NCI-H1694 (cell line): ENCODE data around the gene ADCK2.
"Not testable (repeated sequence)": the region's sequence is repeated elsewhere in the genome, so short reads cannot be mapped to it uniquely, and the experiment has no call there.

ENCODE experiments used
- DNase-seq: peaks from one replicate; lab custom pipeline; 2025; lab: John Stamatoyannopoulos, UW

Gene ADCK2

GRCh38 chr7:140693849-140694248 is 21.1 kb downstream of the ADCK2 start:
- not testable (repeated sequence) for DNase-seq

DNA sequence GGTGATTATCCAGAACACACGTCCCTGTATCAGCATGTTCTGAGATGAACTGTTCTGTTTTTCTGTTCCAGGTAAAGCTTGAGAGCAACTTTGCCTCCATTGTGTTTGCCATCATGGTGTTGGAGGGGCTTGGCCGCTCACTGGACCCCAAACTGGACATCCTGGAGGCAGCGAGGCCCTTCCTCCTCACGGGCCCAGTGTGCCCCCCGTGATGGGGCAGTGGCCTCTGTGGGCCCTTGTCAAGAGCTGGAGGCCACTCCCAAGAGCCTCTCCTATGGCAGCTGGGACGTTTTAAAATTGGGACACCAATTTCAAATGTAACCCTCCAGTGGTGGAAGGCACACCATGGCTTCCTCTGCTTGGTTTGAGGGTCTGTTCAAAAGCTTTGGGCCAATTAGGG is 21.8 kb downstream of the ADCK2 start:
- no peak for DNase-seq

DNA sequence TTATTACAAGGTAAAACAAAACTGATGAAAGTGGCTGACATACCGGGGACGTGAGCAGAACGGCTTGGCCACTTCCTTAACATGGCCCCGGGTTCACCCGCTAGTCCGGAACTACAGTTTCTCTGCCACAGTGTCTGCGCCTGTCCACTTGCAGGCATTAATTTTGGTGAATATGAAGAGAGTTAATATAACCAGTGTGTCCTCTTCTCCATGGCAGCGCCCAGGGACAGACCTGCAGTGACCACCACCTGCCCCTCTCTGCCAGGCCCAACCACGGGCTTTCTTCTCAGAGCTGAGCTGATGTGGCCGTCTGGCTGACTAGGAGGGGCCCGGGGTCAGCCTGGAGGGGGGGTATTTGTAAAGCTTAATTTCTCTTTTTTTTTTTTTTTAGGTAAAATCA is 22.6 kb downstream of the ADCK2 start:
- no peak for DNase-seq

GRCh38 chr7:140696024-140696679 is 23.4 kb downstream of the ADCK2 start:
- DNase-seq = peak; percentile 86

DNA sequence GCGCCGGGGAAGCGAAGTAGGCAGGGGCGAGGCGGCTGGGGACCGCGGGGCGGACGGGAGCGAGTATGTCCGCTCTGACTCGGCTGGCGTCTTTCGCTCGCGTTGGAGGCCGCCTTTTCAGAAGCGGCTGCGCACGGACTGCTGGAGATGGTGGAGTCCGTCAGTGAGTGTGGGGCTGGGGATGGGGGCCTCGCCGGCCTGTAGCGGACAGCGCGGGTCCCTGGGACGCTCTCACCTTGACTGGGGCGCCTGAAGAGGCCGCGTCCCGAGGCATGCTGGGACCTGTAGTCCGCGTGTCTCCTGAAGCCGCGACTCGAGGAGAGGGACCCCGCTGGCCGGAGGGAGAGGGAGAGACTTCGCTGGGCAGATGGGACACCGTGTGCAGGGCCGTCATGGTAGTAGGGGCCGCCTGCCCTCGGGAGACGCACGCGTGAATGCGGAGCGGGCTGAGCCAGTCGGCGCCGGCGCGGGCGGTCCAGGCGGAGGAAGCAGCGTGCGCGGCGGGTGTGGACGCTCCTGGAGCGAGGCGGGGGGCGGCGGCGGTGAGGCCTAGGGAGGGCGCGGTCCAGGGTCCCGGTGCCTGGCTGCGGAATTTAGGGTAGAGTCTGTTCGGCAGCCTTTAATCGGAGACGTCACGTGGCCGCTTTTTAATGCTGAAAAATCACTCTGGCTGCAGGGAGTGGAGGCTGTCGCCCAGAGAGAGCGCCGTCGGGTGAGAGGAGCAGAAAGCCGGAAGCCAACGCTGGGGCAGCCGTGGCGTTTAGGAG is 24.1 kb downstream of the ADCK2 start, which contains the start of gene NDUFB2:
NDUFB2 (plus strand) TSS at position 29 of the 767 bp plus-strand sequence; CDS start at position 66, 37 bp downstream.
- DNase-seq = peak; percentile 62

DNA sequence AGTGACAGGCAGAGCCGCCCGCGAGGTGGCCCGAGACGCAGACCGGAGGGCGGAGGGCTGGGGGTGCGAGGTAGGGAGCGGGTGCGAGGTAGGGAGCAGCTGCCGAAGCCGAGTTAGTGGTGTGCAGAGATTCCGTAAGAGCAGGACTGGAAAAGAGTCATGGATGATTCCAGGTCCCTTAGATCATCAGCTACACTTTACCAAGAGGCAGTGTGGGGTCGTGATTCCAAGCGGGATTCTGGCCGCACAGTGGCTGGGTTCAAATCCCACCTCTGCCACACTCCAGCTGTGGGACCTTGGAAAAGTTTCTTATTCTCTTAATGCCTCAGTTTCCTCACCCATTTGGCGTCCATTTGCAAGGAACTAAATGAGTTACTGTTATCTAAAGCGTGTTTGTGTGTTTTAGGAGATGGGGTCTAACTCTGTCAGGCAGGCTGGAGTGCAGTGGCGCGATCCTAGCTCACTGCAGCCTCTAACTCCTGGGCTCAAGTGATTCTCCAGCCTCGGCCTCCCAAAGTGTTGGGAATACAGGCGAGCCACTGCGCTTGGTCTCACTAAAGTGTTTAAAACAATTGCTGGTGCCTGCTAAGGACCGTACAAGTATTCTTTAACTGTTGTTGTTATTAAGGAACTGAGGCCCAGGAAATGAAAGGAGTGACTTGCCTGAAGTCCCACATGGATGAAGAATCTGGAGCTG is 24.9 kb downstream of the ADCK2 start:
- DNase-seq = no peak

DNA sequence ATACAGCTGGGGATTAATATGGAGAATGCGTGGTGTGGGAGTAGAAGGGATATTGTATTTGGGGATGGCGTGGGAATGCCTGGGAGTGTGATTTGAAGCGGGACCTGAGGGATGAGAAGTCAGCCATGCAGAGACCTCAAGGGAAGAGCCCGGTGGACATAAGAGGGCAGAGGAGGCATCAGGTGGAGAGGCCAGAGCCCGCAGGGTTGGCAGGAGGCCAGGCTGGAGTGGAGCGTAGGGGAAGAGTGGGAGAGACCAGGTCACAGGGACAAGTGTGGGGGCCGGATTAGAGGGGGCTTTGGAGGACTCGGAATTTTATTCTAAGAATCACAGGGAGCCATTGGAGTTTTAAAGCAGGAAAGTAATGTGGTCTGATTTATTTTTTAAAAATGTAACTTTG is 25.7 kb downstream of the ADCK2 start:
- no peak for DNase-seq

GRCh38 chr7:140702774-140703173 is 30.0 kb downstream of the ADCK2 start:
- DNase-seq = no peak

- DNase-seq = no peak
Observed at GRCh38 chr7:140704205-140704604, 31.5 kb downstream of the ADCK2 start.

GRCh38 chr7:140707132-140707531 is 34.4 kb downstream of the ADCK2 start:
- no peak for DNase-seq

DNA sequence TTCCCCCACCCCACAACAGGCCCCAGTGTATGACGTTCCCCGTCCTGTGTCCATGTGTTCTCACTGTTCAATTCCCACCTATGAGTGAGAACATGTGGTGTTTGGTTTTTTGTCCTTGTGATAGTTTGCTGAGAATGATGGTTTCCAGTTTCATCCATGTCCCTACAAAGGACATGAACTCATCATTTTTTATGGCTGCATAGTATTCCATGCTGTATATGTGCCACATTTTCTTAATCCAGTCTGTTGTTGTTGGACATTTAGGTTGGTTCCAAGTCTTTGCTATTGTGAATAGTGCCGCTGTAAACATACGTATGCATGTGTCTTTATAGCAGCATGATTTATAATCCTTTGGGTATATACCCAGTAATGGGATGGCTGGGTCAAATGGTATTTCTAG is 36.0 kb downstream of the ADCK2 start:
- not testable (repeated sequence) for DNase-seq

DNA sequence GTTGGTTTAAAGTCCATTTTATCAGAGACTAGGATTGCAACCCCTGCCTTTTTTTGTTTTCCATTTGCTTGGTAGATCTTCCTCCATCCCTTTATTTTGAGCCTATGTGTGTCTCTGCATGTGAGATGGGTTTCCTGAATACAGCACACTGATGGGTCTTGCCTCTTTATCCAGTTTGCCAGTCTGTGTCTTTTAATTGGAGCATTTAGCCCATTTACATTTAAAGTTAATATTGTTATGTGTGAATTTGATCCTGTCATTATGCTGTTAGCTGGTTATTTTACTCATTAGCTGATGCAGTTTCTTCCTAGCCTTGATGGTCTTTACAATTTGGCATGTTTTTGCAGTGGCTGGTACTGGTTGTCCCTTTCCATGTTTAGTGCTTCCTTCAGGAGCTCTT is 39.6 kb downstream of the ADCK2 start:
- DNase-seq = not testable (repeated sequence)

DNA sequence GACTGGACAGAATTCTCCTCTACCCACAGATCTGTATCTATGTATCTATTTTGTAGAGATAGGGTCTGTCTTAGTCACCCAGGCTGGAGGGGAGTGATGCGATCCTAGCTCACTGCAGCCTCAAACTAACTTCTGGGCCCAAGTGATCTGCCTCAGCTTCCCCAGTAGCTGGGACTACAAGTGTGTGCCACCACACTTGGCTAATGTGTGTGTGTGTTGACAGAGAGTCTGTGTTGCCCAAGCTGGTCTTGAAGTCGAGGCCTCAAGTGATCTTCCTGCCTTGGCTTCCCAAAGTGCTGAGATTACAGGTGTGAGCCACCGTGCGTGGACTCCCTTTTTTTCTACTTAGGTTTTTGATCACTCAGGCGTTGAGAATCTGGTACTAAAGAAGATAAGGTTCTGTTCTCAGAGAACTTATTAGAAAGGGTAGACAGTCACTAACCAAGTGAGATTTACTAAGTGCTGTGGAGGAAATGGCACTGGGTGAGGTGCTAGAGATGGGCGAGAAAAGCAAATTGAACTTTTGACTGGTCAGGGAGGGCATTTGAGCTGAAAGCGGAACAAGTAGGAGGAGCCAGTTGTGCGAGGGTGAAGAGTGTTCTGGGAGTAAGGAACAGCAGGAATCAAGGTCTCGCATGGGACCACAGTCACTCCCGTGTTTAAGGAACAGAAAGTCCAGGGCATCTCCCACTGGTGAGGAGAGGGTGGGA is 41.7 kb downstream of the ADCK2 start:
- no peak for DNase-seq

DNA sequence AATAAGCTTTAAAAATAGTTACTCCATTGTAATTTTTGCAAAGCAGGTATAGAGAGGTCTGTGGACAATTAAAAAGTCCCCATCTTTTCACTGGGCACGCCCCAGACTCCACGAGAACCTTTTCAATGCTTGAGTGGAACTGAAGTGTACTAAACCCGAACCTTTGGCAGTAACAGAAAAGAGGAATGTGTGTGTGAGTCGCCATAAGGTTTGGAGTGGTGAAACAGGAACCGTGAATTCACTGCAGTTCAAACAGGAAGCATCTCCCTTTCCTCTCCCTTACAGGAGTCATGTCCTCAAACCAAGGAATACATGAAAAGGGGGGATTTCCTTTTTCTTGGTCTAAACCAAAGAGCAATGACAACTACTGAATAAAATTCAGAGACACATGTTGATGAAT is 47.0 kb downstream of the ADCK2 start:
- DNase-seq = no peak

- DNase-seq = no peak
Observed at GRCh38 chr7:140722254-140722653, 49.5 kb downstream of the ADCK2 start.

DNA sequence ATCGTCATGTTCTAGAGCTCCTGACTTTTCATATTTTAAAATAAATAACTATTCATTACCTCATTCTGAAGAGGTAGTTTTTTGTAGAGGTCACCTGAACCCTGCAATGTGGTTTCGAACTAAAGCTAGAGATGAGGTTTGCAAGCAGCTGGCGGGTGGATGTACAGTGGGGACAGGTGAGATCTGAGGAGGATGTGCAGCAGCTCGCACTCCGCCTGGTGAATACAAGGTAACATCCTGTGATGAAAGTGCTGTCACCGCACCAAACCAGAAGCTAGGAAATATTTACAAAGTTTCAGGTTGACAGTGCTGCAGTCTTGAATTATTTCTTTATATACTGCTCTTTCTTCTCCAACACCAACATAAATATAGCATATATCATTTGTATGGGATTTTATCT is 50.3 kb downstream of the ADCK2 start:
- DNase-seq = no peak

GRCh38 chr7:140723574-140723973 is 50.8 kb downstream of the ADCK2 start:
- DNase-seq = no peak

DNA sequence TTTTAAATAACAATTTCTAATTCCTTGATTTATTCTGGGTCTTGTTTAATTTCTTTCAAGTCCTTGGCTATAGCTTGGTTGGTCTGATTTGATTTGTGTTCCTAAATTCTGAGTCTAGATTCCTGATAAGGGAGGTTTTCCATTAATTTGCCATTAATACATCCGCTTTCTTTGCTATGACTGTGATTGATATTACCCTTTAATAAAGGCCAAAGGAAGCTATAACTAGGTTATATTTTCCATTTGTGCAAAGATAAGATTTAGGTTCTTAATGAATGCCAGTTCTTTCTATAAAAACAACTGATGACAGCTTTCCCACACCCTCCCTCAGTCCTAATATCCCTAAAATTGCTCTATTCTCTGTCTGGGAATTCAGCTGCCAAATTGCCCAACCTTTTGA is 52.0 kb downstream of the ADCK2 start:
- no peak for DNase-seq

DNA sequence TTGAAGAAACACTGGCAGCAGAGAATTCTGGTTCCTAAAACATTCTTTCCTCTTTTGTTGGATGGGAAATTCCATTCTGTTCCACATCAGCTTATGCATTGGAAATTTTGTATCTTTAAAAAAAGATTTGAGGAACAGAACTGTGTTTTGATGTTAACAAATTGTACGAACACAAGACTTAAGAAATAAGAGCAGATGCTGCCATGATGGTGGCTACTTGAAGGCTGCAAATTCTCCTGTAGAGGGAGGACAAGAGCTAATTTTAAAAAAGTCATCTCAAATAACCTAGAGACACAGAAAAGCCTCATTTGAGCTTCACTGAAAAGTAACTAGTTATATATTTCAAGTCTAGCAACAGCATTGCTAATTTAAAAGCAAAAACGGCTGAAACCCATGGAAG is 53.5 kb downstream of the ADCK2 start:
- no peak for DNase-seq

GRCh38 chr7:140732416-140732815 is 59.7 kb downstream of the ADCK2 start:
- DNase-seq = no peak

- DNase-seq = no peak
Observed at GRCh38 chr7:140734096-140734495, 61.4 kb downstream of the ADCK2 start.

DNA sequence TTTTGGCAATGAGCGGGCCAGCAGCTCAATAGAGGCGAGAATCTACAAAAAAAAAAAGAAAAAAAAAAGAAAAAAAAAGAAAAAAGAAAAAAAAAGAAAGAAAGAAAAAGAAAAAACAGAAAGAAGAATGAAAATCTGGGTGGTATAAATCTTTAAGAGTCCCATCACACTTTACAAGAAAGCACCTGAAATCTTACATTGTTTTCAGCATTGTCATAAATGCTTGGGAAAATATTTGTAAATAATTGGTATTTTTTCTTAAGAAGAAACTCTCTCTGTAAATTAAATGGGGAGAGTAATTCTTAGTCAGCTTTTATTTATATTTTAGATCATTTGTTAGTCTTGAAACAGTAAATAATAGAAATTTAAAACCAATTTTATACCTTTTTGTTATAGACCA is 62.0 kb downstream of the ADCK2 start:
- no peak for DNase-seq
